Measurements from ENCODE around the gene ARPC1A.

ARPC1A gene

GRCh38 chr7:99293167-99293566 lies 32.5 kb upstream of the ARPC1A start:
- no peak overlapping the region for H3K27ac ChIP-seq
- TF ChIP-seq CTCF (conservative IDR thresholded peaks at IDR 0.05) (no peak), ZFX (IDR thresholded peaks at IDR 0.05) (no peak)

- no peak overlapping the region for H3K27ac ChIP-seq
- TF ChIP-seq CTCF (conservative IDR thresholded peaks at IDR 0.05) (no peak), ZFX (IDR thresholded peaks at IDR 0.05) (no peak)
These were observed 32.0 kb upstream of the ARPC1A start for GRCh38 chr7:99293650-99294049.

GRCh38 chr7:99296471-99296870 lies 29.2 kb upstream of the ARPC1A start:
- H3K27ac ChIP-seq, result no peak overlapping the region
- no peak for TF ChIP-seq CTCF (conservative IDR thresholded peaks at IDR 0.05)
- TF ChIP-seq ZFX (IDR thresholded peaks at IDR 0.05), result no peak

- H3K27ac ChIP-seq, result no peak overlapping the region
- no peak for TF ChIP-seq ZFX (IDR thresholded peaks at IDR 0.05)
- no peak for TF ChIP-seq CTCF (conservative IDR thresholded peaks at IDR 0.05)
These were observed 24.2 kb upstream of the ARPC1A start for GRCh38 chr7:99301496-99301895.

GRCh38 chr7:99305473-99306260 lies 20.0 kb upstream of the ARPC1A start:
- no peak overlapping the region for H3K27ac ChIP-seq
- TF ChIP-seq CTCF (conservative IDR thresholded peaks at IDR 0.05) (no peak), ZFX (IDR thresholded peaks at IDR 0.05) (no peak)

- TF ChIP-seq CTCF (conservative IDR thresholded peaks at IDR 0.05), result no peak
- no peak for TF ChIP-seq ZFX (IDR thresholded peaks at IDR 0.05)
These were observed 17.1 kb upstream of the ARPC1A start for GRCh38 chr7:99308461-99309074.

GRCh38 chr7:99309111-99309510 lies 16.6 kb upstream of the ARPC1A start:
- no peak overlapping the region for H3K27ac ChIP-seq

More at GRCh38 chr7:99308461-99309074, 17.1 kb upstream of the ARPC1A start:
- no peak overlapping the region for H3K27ac ChIP-seq

More at GRCh38 chr7:99309111-99309510, 16.6 kb upstream of the ARPC1A start:
- TF ChIP-seq ZFX (IDR thresholded peaks at IDR 0.05) (no peak), CTCF (conservative IDR thresholded peaks at IDR 0.05) (no peak)
